Stimulated activated naive CD4-positive, alpha-beta T cell (primary cell): ENCODE measurements around the gene CREB3L1.
"Not testable (repeated sequence)": the region's sequence is repeated elsewhere in the genome, so short reads cannot be mapped to it uniquely, and the experiment has no call there.

Experiments
- DNase-seq, 6 experiments: peaks; one replicate each; lab custom pipeline; 2025; lab: John Stamatoyannopoulos, UW

The CREB3L1 gene

GRCh38 chr11:46248289-46249102 is 29.0 kb upstream of the CREB3L1 start:
- DNase-seq = no peak

GRCh38 chr11:46249103-46249937 is 28.1 kb upstream of the CREB3L1 start:
- DNase-seq = no peak

- DNase-seq = no peak
Measured at GRCh38 chr11:46249938-46250744, 27.3 kb upstream of the CREB3L1 start.

GRCh38 chr11:46250745-46251052 is 26.8 kb upstream of the CREB3L1 start:
- no peak for DNase-seq

- no peak for DNase-seq
Measured at GRCh38 chr11:46251954-46252353, 25.5 kb upstream of the CREB3L1 start.

GRCh38 chr11:46252373-46252914 is 25.0 kb upstream of the CREB3L1 start:
- DNase-seq = no peak

GRCh38 chr11:46253258-46254132 is 24.0 kb upstream of the CREB3L1 start:
- no peak for DNase-seq

GRCh38 chr11:46254133-46254491 is 23.4 kb upstream of the CREB3L1 start:
- no peak for DNase-seq

GRCh38 chr11:46256540-46257001 is 20.9 kb upstream of the CREB3L1 start:
- DNase-seq = no peak

- DNase-seq = not testable (repeated sequence)
Measured at GRCh38 chr11:46259347-46259746, 18.1 kb upstream of the CREB3L1 start.

GRCh38 chr11:46259971-46260560 is 17.4 kb upstream of the CREB3L1 start:
- no peak for DNase-seq

GRCh38 chr11:46263120-46263519 is 14.3 kb upstream of the CREB3L1 start:
- DNase-seq = no peak

- no peak for DNase-seq
Measured at GRCh38 chr11:46264030-46264429, 13.4 kb upstream of the CREB3L1 start.

GRCh38 chr11:46264976-46265375 is 12.5 kb upstream of the CREB3L1 start:
- no peak for DNase-seq

- no peak for DNase-seq
Measured at GRCh38 chr11:46265764-46266163, 11.7 kb upstream of the CREB3L1 start.

- no peak for DNase-seq
Measured at GRCh38 chr11:46267930-46268329, 9.5 kb upstream of the CREB3L1 start.

GRCh38 chr11:46270684-46271083 is 6.8 kb upstream of the CREB3L1 start:
- no peak for DNase-seq

- DNase-seq = no peak
Measured at GRCh38 chr11:46271407-46271806, 6.1 kb upstream of the CREB3L1 start.

- no peak for DNase-seq
Measured at GRCh38 chr11:46271875-46272815, 5.3 kb upstream of the CREB3L1 start.
